ENCODE data around the gene ATE1.

Gene ATE1

GRCh38 chr10:121949049-121949448 lies 21.2 kb upstream of the ATE1 start:
- no CpG with 5 or more reads among the region's 2 CpGs for WGBS (ENCODE audit: extremely low coverage, insufficient coverage, insufficient read length)
- Histone ChIP-seq H3K9ac (ENCODE audit: low read length) (no peak overlapping the region), H3K27me3 (ENCODE audit: insufficient read depth, low read length) (no peaks in the 10 kb centered on the region), H3K36me3 (ENCODE audit: control insufficient read depth in 1 of 2, insufficient read depth in 2 of 2, low read length in 2 of 2) (no peaks in the 10 kb centered on the region), H4K91ac (ENCODE audit: low read depth, low read length) (no peak overlapping the region), H2BK5ac (ENCODE audit: low read depth, low read length, poor library complexity) (no peak overlapping the region), H2AFZ (ENCODE audit: insufficient read depth, low read length, poor library complexity) (no peak overlapping the region), H2AK5ac (ENCODE audit: low read length) (no peak overlapping the region), H3K79me1 (ENCODE audit: low read length) (no peaks in the 10 kb centered on the region), H3K18ac (ENCODE audit: low read length) (no peak overlapping the region), H3K79me2 (ENCODE audit: control insufficient read depth, insufficient read depth, low read length, poor library complexity) (no peaks in the 10 kb centered on the region), H3K4me3 (ENCODE audit: low read depth, low read length) (no peak overlapping the region), H3K4ac (ENCODE audit: low read depth, low read length) (no peak overlapping the region), H3K4me2 (ENCODE audit: low read length) (no peak overlapping the region), H4K12ac (ENCODE audit: low read depth, low read length) (no peak overlapping the region), H3K9me3 (ENCODE audit: insufficient read depth, low read depth, low read length) (no peaks in the 10 kb centered on the region), H3K4me1 (ENCODE audit: control insufficient read depth in 1 of 2, insufficient read depth in 2 of 2, low read length in 2 of 2) (no peaks in the 10 kb centered on the region), H3K14ac (ENCODE audit: low read length) (no peak overlapping the region), H3K27ac (ENCODE audit: low read depth, low read length) (no peak overlapping the region), H3K23ac (ENCODE audit: low read length) (no peak overlapping the region), H2BK12ac (ENCODE audit: low read length) (no peak overlapping the region), H4K8ac (ENCODE audit: low read depth, low read length) (no peak overlapping the region), H2BK120ac (ENCODE audit: insufficient read depth, low read length, poor library complexity) (no peak overlapping the region)
- DNase-seq, result no peak

DNA sequence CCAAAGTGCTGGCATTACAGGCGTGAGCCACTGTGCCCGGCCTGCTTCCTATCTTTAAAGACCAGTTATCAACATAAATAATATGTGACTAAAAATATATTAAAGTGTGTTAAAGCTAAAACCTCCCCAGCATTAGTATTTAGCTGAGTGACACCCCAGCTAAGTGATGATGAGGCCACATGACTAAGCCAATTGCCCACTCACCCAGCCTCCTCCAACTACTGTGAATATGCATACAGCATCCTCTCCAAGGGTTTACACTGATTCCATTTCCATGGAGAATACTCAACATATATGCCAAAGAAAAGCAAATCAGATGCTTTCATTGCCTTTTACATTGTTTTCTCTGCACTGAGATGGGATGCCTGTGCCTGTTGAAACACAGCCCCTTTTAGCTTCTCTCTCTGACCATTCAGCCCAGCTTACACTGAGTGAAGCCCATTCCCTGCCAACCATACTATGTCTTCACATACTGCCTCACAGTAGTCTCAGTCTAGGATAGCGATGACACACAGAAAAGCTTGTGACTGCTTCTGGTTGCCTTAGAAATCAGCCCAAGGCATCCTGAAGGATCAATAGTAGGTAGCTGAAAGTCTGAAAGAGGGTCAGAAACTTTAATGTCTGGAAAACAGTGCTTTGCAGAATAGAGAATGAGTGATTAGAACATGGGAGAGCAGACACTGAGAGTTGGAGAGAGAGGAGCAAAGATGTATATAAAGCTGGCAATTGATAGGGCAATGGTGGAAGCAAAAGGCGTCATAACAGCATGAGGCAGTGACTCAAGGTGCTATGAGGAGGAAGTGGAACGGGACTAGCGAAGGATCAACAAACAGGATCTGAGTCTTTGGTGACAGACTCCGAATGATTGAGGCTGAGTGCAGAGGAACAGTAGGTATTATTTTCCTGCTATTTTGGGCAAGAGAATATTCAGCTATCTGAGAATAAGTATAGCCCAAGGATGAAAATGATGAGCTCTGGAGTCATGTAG lies 19.8 kb upstream of the ATE1 start:
- Histone ChIP-seq H3K36me3 (ENCODE audit: control insufficient read depth in 1 of 2, insufficient read depth in 2 of 2, low read length in 2 of 2) (no peaks in the 10 kb centered on the region), H3K18ac (ENCODE audit: low read length) (no peak overlapping the region), H4K91ac (ENCODE audit: low read depth, low read length) (no peak overlapping the region), H4K8ac (ENCODE audit: low read depth, low read length) (no peak overlapping the region), H3K79me2 (ENCODE audit: control insufficient read depth, insufficient read depth, low read length, poor library complexity) (no peaks in the 10 kb centered on the region), H3K23ac (ENCODE audit: low read length) (no peak overlapping the region), H3K79me1 (ENCODE audit: low read length) (no peaks in the 10 kb centered on the region), H3K4ac (ENCODE audit: low read depth, low read length) (no peak overlapping the region), H3K9ac (ENCODE audit: low read length) (no peak overlapping the region), H2BK12ac (ENCODE audit: low read length) (no peak overlapping the region), H3K27ac (ENCODE audit: low read depth, low read length) (no peak overlapping the region), H2AK5ac (ENCODE audit: low read length) (no peak overlapping the region), H3K14ac (ENCODE audit: low read length) (no peak overlapping the region), H2BK120ac (ENCODE audit: insufficient read depth, low read length, poor library complexity) (no peak overlapping the region), H3K4me1 (ENCODE audit: control insufficient read depth in 1 of 2, insufficient read depth in 2 of 2, low read length in 2 of 2) (no peaks in the 10 kb centered on the region), H3K9me3 (ENCODE audit: insufficient read depth, low read depth, low read length) (no peaks in the 10 kb centered on the region), H2BK5ac (ENCODE audit: low read depth, low read length, poor library complexity) (no peak overlapping the region), H3K4me2 (ENCODE audit: low read length) (no peak overlapping the region), H3K4me3 (ENCODE audit: low read depth, low read length) (no peak overlapping the region), H3K27me3 (ENCODE audit: insufficient read depth, low read length) (no peaks in the 10 kb centered on the region), H4K12ac (ENCODE audit: low read depth, low read length) (no peak overlapping the region), H2AFZ (ENCODE audit: insufficient read depth, low read length, poor library complexity) (no peak overlapping the region)
- WGBS (ENCODE audit: extremely low coverage, insufficient coverage, insufficient read length), result no CpG with 5 or more reads among the region's 7 CpGs
- no peak for DNase-seq

GRCh38 chr10:121942749-121943416 lies 15.1 kb upstream of the ATE1 start:
- WGBS (ENCODE audit: extremely low coverage, insufficient coverage, insufficient read length), result no CpG with 5 or more reads among the region's 2 CpGs
- Histone ChIP-seq H3K27ac (ENCODE audit: low read depth, low read length) (no peak overlapping the region), H3K4me1 (ENCODE audit: control insufficient read depth in 1 of 2, insufficient read depth in 2 of 2, low read length in 2 of 2) (no peaks in the 10 kb centered on the region), H3K36me3 (ENCODE audit: control insufficient read depth in 1 of 2, insufficient read depth in 2 of 2, low read length in 2 of 2) (no peaks in the 10 kb centered on the region), H3K79me2 (ENCODE audit: control insufficient read depth, insufficient read depth, low read length, poor library complexity) (no peaks in the 10 kb centered on the region), H4K91ac (ENCODE audit: low read depth, low read length) (no peak overlapping the region), H3K9ac (ENCODE audit: low read length) (no peak overlapping the region), H2BK120ac (ENCODE audit: insufficient read depth, low read length, poor library complexity) (no peak overlapping the region), H3K9me3 (ENCODE audit: insufficient read depth, low read depth, low read length) (no peaks in the 10 kb centered on the region), H3K18ac (ENCODE audit: low read length) (no peak overlapping the region), H3K4me2 (ENCODE audit: low read length) (no peak overlapping the region), H2AFZ (ENCODE audit: insufficient read depth, low read length, poor library complexity) (no peak overlapping the region), H3K4me3 (ENCODE audit: low read depth, low read length) (no peak overlapping the region), H4K8ac (ENCODE audit: low read depth, low read length) (no peak overlapping the region), H2BK5ac (ENCODE audit: low read depth, low read length, poor library complexity) (no peak overlapping the region), H3K27me3 (ENCODE audit: insufficient read depth, low read length) (no peaks in the 10 kb centered on the region), H2AK5ac (ENCODE audit: low read length) (no peak overlapping the region), H4K12ac (ENCODE audit: low read depth, low read length) (no peak overlapping the region), H3K79me1 (ENCODE audit: low read length) (no peaks in the 10 kb centered on the region), H2BK12ac (ENCODE audit: low read length) (no peak overlapping the region), H3K23ac (ENCODE audit: low read length) (no peak overlapping the region), H3K4ac (ENCODE audit: low read depth, low read length) (no peak overlapping the region), H3K14ac (ENCODE audit: low read length) (no peak overlapping the region)
- no peak for DNase-seq

DNA sequence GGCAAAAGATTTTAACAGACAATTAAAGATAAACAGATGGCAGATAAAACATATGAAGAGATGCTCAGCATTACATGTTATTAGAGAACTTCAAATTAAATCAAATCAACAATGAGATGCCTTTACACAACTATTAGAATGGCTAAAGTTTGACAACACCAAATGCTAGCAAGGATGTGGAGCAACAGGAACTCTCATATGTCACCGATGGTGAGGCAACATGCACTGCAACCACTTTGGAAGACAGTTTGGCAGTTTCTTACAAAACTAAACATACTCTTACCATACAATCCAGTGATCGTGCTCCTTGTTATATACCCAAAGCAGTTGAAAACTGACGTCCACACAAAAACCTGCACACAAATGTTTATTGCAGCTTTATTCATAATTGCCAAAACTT lies 13.7 kb upstream of the ATE1 start:
- H3K4me3 ChIP-seq (ENCODE audit: low read depth, low read length), result no peak overlapping the region
- H4K12ac ChIP-seq (ENCODE audit: low read depth, low read length), result no peak overlapping the region
- no peaks in the 10 kb centered on the region for H3K4me1 ChIP-seq (ENCODE audit: control insufficient read depth in 1 of 2, insufficient read depth in 2 of 2, low read length in 2 of 2)
- H2AK5ac ChIP-seq (ENCODE audit: low read length), result no peak overlapping the region
- H3K9ac ChIP-seq (ENCODE audit: low read length), result no peak overlapping the region
- no CpG with 5 or more reads among the region's 3 CpGs for WGBS (ENCODE audit: extremely low coverage, insufficient coverage, insufficient read length)
- H3K4ac ChIP-seq (ENCODE audit: low read depth, low read length), result no peak overlapping the region
- H2AFZ ChIP-seq (ENCODE audit: insufficient read depth, low read length, poor library complexity), result no peak overlapping the region
- no peaks in the 10 kb centered on the region for H3K27me3 ChIP-seq (ENCODE audit: insufficient read depth, low read length)
- H3K4me2 ChIP-seq (ENCODE audit: low read length), result no peak overlapping the region
- no peaks in the 10 kb centered on the region for H3K36me3 ChIP-seq (ENCODE audit: control insufficient read depth in 1 of 2, insufficient read depth in 2 of 2, low read length in 2 of 2)
- no peak overlapping the region for H2BK12ac ChIP-seq (ENCODE audit: low read length)
- H3K23ac ChIP-seq (ENCODE audit: low read length), result no peak overlapping the region
- no peak overlapping the region for H4K91ac ChIP-seq (ENCODE audit: low read depth, low read length)
- H4K8ac ChIP-seq (ENCODE audit: low read depth, low read length), result no peak overlapping the region
- no peak overlapping the region for H3K27ac ChIP-seq (ENCODE audit: low read depth, low read length)
- no peak overlapping the region for H2BK5ac ChIP-seq (ENCODE audit: low read depth, low read length, poor library complexity)
- no peak overlapping the region for H3K14ac ChIP-seq (ENCODE audit: low read length)
- no peak overlapping the region for H2BK120ac ChIP-seq (ENCODE audit: insufficient read depth, low read length, poor library complexity)
- no peaks in the 10 kb centered on the region for H3K79me1 ChIP-seq (ENCODE audit: low read length)
- no peaks in the 10 kb centered on the region for H3K9me3 ChIP-seq (ENCODE audit: insufficient read depth, low read depth, low read length)
- H3K18ac ChIP-seq (ENCODE audit: low read length), result no peak overlapping the region
- no peaks in the 10 kb centered on the region for H3K79me2 ChIP-seq (ENCODE audit: control insufficient read depth, insufficient read depth, low read length, poor library complexity)
- DNase-seq, result no peak

All from trophoblast cell (in vitro differentiated cells and primary cell).